ENCODE data around the gene PRR19. TPM values are rescaled to one million over a fixed set of nuclear protein-coding genes. Genes with fewer than 3 reads are reported as not detected.

Gene PRR19
- polyA plus RNA-seq, 1 donor from 2014 or later = 2.4 TPM

GRCh38 chr19:42348211-42348610, 46.3 kb downstream of the PRR19 start:
- no peaks in the 10 kb centered on the region for H3K79me2 ChIP-seq (replicated peaks; ENCODE audit: insufficient read depth, low read length)
- H3K9ac ChIP-seq (ENCODE audit: low read length) = no peak overlapping the region
- H3K9me2 ChIP-seq (ENCODE audit: insufficient read depth, low read length) = no peaks in the 10 kb centered on the region
- no peak for TF ChIP-seq POLR2AphosphoS5 (IDR thresholded peaks at IDR 0.05)
- TF ChIP-seq SMC3 (conservative IDR thresholded peaks at IDR 0.05; ENCODE audit: poor library complexity) = no peak
- no peak for TF ChIP-seq TAF1 (IDR thresholded peaks at IDR 0.05; ENCODE audit: low read depth)
- TF ChIP-seq, protein P1, sequence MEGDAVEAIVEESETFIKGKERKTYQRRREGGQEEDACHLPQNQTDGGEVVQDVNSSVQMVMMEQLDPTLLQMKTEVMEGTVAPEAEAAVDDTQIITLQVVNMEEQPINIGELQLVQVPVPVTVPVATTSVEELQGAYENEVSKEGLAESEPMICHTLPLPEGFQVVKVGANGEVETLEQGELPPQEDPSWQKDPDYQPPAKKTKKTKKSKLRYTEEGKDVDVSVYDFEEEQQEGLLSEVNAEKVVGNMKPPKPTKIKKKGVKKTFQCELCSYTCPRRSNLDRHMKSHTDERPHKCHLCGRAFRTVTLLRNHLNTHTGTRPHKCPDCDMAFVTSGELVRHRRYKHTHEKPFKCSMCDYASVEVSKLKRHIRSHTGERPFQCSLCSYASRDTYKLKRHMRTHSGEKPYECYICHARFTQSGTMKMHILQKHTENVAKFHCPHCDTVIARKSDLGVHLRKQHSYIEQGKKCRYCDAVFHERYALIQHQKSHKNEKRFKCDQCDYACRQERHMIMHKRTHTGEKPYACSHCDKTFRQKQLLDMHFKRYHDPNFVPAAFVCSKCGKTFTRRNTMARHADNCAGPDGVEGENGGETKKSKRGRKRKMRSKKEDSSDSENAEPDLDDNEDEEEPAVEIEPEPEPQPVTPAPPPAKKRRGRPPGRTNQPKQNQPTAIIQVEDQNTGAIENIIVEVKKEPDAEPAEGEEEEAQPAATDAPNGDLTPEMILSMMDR (IDR thresholded peaks at IDR 0.05; ENCODE audit: poor library complexity, severe bottlenecking) = no peak
- TF ChIP-seq MXI1 (conservative IDR thresholded peaks at IDR 0.05; ENCODE audit: poor library complexity, severe bottlenecking) = no peak
- no peak for TF ChIP-seq RAD21 (conservative IDR thresholded peaks at IDR 0.05)
- no peak for TF ChIP-seq REST (IDR thresholded peaks at IDR 0.05; ENCODE audit: borderline replicate concordance)
- TF ChIP-seq EP300 (conservative IDR thresholded peaks at IDR 0.05; ENCODE audit: poor library complexity, severe bottlenecking) = no peak
- TF ChIP-seq EZH2 (IDR thresholded peaks at IDR 0.05; ENCODE audit: borderline replicate concordance, insufficient read depth, low read length, poor library complexity, severe bottlenecking) = no peak
- H2AFZ ChIP-seq (ENCODE audit: low read depth, low read length) = no peak overlapping the region
- no peaks in the 10 kb centered on the region for H3K27me3 ChIP-seq (ENCODE audit: insufficient read depth, low read depth, low read length)
- H3F3A ChIP-seq (ENCODE audit: insufficient read depth, low read length, poor library complexity, severe bottlenecking) = no peaks in the 10 kb centered on the region
- H4K20me1 ChIP-seq (ENCODE audit: insufficient read depth) = no peaks in the 10 kb centered on the region
- H3K36me3 ChIP-seq (ENCODE audit: insufficient read depth, low read length) = no peaks in the 10 kb centered on the region
- H3K9me3 ChIP-seq (ENCODE audit: low read length) = no peaks in the 10 kb centered on the region
- no peak overlapping the region for H3K27ac ChIP-seq (ENCODE audit: low read length)
- H3K4me3 ChIP-seq (ENCODE audit: low read length) = no peak overlapping the region
- no peak overlapping the region for H3K4me2 ChIP-seq (ENCODE audit: low read length)

DNA sequence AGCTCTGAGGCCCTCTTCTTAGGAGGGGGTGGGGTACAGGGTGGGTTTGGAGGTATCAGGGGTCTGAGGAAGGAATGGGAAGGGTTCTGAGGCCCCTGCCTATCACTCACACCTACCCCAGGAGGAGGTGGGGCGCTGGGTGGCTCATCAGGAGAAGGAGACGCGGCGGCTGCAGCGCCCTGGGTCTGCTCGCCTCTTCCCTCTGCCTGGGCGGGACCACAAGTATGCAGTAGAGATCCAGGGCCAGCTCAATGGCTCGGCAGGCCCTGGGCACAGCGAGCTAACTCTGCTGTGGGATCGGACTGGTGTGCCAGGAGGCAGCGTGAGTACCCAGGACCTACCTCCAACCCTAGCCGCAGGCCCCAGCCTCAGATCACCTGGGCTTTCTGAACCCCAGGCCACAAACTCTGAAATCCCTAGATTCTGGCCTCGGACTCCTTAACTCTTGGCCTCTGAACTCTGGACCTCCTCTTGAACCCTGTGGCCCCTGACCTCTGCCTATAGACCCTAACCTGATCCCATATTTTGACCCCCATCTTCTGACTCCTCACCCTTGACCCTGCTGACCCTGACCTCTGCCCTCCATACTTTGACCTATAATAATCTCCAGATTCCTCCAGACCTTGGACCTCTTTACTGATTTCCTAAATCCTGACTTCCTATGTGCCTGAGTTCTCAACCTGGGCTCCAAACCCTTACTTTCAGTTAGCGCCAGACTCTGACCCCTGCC, 47.6 kb downstream of the PRR19 start:
- no peak overlapping the region for H3K9ac ChIP-seq (ENCODE audit: low read length)
- H3K4me3 ChIP-seq (ENCODE audit: low read length) = no peak overlapping the region
- no peak for TF ChIP-seq SMC3 (conservative IDR thresholded peaks at IDR 0.05; ENCODE audit: poor library complexity)
- no peak for TF ChIP-seq TAF1 (IDR thresholded peaks at IDR 0.05; ENCODE audit: low read depth)
- TF ChIP-seq POLR2AphosphoS5 (IDR thresholded peaks at IDR 0.05) = no peak
- TF ChIP-seq, protein P1 (IDR thresholded peaks at IDR 0.05; ENCODE audit: poor library complexity, severe bottlenecking) = no peak
- TF ChIP-seq EP300 (conservative IDR thresholded peaks at IDR 0.05; ENCODE audit: poor library complexity, severe bottlenecking) = no peak
- no peak for TF ChIP-seq REST (IDR thresholded peaks at IDR 0.05; ENCODE audit: borderline replicate concordance)
- TF ChIP-seq MXI1 (conservative IDR thresholded peaks at IDR 0.05; ENCODE audit: poor library complexity, severe bottlenecking) = no peak
- no peak for TF ChIP-seq EZH2 (IDR thresholded peaks at IDR 0.05; ENCODE audit: borderline replicate concordance, insufficient read depth, low read length, poor library complexity, severe bottlenecking)
- no peak for TF ChIP-seq RAD21 (conservative IDR thresholded peaks at IDR 0.05)
- no peaks in the 10 kb centered on the region for H4K20me1 ChIP-seq (ENCODE audit: insufficient read depth)
- no peak overlapping the region for H2AFZ ChIP-seq (ENCODE audit: low read depth, low read length)
- no peaks in the 10 kb centered on the region for H3K9me3 ChIP-seq (ENCODE audit: low read length)
- H3K27ac ChIP-seq (ENCODE audit: low read length) = no peak overlapping the region
- H3K79me2 ChIP-seq (replicated peaks; ENCODE audit: insufficient read depth, low read length) = no peaks in the 10 kb centered on the region
- no peaks in the 10 kb centered on the region for H3K27me3 ChIP-seq (ENCODE audit: insufficient read depth, low read depth, low read length)
- no peaks in the 10 kb centered on the region for H3K9me2 ChIP-seq (ENCODE audit: insufficient read depth, low read length)
- H3K36me3 ChIP-seq (ENCODE audit: insufficient read depth, low read length) = no peaks in the 10 kb centered on the region
- no peak overlapping the region for H3K4me2 ChIP-seq (ENCODE audit: low read length)
- H3F3A ChIP-seq (ENCODE audit: insufficient read depth, low read length, poor library complexity, severe bottlenecking) = no peaks in the 10 kb centered on the region

Data from neural cell (in vitro differentiated cells).